Stimulated activated CD4-positive, alpha-beta T cell treated with anti-CD3 and anti-CD28 coated beads, Interleukin-4, amount 100 ng/mL, for 24 hours (primary cell): ENCODE measurements around the gene ABCA7.

Source experiments
- DNase-seq: peaks from one replicate; pipeline ENCODE4 v3.0.0-alpha.2; 2020

ABCA7 gene

GRCh38 chr19:1041835-1042685 lies 2.2 kb downstream of the ABCA7 start:
- DNase-seq, result no peak

- no peak for DNase-seq
Observed at GRCh38 chr19:1042689-1043511, 3.0 kb downstream of the ABCA7 start.

- DNase-seq, result peak; percentile 65
Observed at GRCh38 chr19:1045247-1045603, 5.3 kb downstream of the ABCA7 start.

GRCh38 chr19:1046117-1046626 lies 6.3 kb downstream of the ABCA7 start:
- no peak for DNase-seq

- DNase-seq, result no peak
Observed at GRCh38 chr19:1046836-1047695, 7.2 kb downstream of the ABCA7 start.

GRCh38 chr19:1047696-1048147 lies 7.8 kb downstream of the ABCA7 start:
- DNase-seq, result no peak

- no peak for DNase-seq
Observed at GRCh38 chr19:1049106-1049505, 9.2 kb downstream of the ABCA7 start.

- no peak for DNase-seq
Observed at GRCh38 chr19:1049800-1050199, 9.9 kb downstream of the ABCA7 start.

- DNase-seq, result no peak
Observed at GRCh38 chr19:1050989-1051788, 11.3 kb downstream of the ABCA7 start.

GRCh38 chr19:1051791-1052190 lies 11.9 kb downstream of the ABCA7 start:
- no peak for DNase-seq

- DNase-seq, result no peak
Observed at GRCh38 chr19:1052349-1052975, 12.6 kb downstream of the ABCA7 start.

GRCh38 chr19:1053176-1054101 lies 13.5 kb downstream of the ABCA7 start:
- DNase-seq, result no peak

GRCh38 chr19:1054102-1055027 lies 14.5 kb downstream of the ABCA7 start:
- no peak for DNase-seq

- DNase-seq, result no peak
Observed at GRCh38 chr19:1055028-1055425, 15.1 kb downstream of the ABCA7 start.

- no peak for DNase-seq
Observed at GRCh38 chr19:1055886-1056620, 16.1 kb downstream of the ABCA7 start.

GRCh38 chr19:1057176-1057855 lies 17.4 kb downstream of the ABCA7 start:
- DNase-seq, result peak; percentile 52

- DNase-seq, result no peak
Observed at GRCh38 chr19:1058112-1058511, 18.2 kb downstream of the ABCA7 start.

GRCh38 chr19:1060689-1061088 lies 20.8 kb downstream of the ABCA7 start:
- DNase-seq, result no peak
